Measurements from ENCODE around the gene TRIM3.

DNA sequence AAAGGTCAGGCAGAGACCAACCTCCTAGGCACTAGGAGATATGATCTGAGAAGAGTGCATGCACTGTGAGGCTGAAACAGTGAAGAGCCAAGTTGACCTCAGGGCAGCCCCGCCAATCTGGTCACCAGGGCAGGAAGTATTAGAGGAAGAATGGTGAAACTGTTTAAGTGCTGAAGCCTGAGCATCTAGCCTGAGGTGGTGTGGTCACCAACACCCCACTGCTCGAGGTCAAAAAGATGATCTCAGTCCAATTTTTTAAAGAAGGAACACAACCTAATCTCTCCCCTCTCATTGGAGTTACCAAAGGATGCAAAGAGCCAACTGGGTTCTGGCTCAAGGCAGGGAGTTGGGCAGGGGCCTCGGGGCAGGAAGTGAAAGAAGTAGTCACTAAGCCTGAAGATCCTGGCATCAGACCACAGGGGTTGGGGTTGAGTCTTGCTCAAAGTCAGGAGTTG lies 58.8 kb downstream of the TRIM3 start:
- TF ChIP-seq CTCF (IDR thresholded peaks at IDR 0.05; ENCODE audit: low read length), result no peak
- no peak for TF ChIP-seq EZH2 (IDR thresholded peaks at IDR 0.05; ENCODE audit: borderline replicate concordance, low read length)

All from OCI-LY1 (cell line).